WI38 (cell line): ENCODE measurements around the gene C10orf71.

Experiments used
- H3K4me3 ChIP-seq: 2 replicates; pipeline ENCODE4 v1.5.1; 2011; ENCODE audit warnings: low read depth, mild to moderate bottlenecking, control low read depth, low read length
- TF ChIP-seq, protein P1 (sequence below): IDR thresholded peaks from 2 replicates; pipeline ENCODE4 v1.5.1; 2012; ENCODE audit warnings: low read depth, mild to moderate bottlenecking, control low read depth, low read length

Gene C10orf71

DNA sequence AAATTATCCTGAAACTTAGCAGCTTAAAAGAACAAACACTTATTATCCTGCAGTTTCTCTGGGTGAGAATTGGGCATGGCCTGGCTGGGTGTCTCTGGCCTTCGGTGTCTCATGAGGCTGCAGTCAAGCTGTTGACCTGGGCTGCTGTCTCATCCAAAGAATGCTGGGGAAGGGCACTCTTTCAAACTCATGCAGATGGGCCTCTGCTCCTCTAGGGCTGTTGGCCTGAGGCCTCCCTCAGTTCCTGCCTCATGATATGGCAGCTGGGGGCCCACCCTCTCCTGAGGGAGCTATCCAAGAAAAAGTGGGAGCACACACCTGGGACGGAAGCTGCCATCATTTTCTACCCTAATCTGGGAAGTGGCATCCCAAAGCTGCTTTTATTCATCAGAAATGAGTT lies 53.4 kb downstream of the C10orf71 start:
- TF ChIP-seq, protein P1, sequence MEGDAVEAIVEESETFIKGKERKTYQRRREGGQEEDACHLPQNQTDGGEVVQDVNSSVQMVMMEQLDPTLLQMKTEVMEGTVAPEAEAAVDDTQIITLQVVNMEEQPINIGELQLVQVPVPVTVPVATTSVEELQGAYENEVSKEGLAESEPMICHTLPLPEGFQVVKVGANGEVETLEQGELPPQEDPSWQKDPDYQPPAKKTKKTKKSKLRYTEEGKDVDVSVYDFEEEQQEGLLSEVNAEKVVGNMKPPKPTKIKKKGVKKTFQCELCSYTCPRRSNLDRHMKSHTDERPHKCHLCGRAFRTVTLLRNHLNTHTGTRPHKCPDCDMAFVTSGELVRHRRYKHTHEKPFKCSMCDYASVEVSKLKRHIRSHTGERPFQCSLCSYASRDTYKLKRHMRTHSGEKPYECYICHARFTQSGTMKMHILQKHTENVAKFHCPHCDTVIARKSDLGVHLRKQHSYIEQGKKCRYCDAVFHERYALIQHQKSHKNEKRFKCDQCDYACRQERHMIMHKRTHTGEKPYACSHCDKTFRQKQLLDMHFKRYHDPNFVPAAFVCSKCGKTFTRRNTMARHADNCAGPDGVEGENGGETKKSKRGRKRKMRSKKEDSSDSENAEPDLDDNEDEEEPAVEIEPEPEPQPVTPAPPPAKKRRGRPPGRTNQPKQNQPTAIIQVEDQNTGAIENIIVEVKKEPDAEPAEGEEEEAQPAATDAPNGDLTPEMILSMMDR, result no peak
- H3K4me3 ChIP-seq, result no peak overlapping the region

DNA sequence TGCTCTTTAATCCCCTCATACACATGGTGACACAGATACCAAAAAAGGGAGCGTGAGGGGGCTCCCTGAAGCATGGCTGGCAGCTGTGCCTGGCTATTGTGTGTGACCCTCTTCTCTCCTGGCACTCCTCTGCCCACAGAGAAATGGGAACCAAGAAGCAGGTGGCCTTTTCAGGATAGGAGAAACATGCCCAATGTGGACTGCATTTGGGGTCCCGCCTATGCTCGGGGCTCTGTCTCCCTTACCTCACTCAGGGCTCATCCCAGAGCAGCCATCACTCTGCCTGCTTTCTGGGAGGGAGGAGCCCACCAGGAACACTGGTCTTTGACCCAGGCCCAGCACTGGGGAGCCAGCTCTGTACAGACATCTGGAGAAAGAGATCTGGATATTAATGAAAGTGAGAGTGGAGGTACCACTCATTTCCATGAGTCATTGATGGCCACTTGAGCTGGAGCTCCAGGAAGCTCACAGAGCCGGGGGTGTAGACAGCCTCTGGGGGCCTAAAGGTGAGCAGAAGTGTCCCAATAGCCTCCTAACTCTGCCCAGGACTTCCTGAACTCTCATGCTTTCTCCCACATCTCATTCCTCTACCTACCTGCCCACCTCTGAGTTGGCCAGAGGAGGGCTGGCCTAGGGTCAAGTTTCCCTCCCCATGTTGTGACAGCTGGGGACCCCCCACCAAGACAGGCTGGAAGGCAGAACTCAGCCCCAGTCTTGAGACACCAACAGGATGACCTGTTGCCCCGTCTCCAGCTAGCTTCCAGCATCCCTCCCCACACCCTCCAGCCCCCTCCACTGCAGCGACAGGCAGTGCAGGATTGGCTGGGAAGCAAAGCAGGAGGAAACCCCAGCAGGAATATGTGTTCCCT lies 54.3 kb downstream of the C10orf71 start:
- TF ChIP-seq, protein P1, result no peak
- no peak overlapping the region for H3K4me3 ChIP-seq

DNA sequence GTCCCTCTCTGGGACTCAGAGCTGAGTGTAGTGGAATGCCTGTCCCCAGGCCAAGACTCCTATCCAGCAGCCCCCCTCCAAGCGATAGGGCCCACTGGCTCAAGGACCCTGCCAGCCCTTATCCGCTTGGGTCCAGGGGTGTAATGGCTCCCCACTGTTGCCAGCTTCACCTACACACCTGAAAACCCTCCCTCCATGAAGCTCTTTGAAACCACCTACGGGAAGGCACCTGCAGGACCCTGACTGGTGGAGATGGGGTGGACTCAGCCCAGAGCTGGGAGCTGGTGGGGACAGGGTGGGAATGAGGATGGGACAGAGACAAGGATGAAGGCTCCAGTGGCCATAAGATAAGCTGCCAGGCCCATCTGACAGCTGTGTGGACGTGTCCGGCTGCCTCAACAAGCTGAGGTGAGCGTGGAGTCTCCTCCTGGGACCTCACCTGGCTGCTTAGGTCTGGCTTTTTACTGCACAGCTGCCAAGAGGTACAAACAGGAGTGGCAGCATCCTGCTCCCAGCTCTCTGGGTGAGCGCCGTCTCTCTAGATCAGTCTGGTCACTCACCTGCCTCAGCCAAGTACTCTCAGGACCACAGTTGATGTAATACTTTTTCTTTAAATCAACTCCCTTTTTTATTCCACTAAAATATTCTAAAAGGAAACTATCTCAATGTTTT lies 55.1 kb downstream of the C10orf71 start:
- TF ChIP-seq, protein P1, result no peak
- no peak overlapping the region for H3K4me3 ChIP-seq

DNA sequence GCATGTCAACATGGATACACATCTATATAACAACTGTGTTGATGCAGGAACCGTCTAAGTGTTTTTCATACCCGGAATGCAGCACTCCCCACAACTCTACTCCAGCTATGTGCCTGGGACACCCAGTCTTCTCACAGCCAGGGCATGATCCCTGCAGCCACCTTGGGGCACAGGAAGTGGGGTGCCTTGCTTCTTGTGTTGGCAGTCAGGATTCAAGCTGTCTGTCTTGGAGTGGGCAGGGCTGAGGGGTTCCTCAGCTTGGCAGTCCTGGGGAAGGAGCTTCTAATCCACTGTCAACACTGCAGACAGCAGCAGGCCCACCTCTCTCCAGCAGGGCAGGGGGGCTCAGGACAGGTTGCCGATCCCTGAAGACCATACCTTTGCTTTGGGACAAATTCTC lies 55.6 kb downstream of the C10orf71 start:
- H3K4me3 ChIP-seq, result no peak overlapping the region
- TF ChIP-seq, protein P1, result no peak

DNA sequence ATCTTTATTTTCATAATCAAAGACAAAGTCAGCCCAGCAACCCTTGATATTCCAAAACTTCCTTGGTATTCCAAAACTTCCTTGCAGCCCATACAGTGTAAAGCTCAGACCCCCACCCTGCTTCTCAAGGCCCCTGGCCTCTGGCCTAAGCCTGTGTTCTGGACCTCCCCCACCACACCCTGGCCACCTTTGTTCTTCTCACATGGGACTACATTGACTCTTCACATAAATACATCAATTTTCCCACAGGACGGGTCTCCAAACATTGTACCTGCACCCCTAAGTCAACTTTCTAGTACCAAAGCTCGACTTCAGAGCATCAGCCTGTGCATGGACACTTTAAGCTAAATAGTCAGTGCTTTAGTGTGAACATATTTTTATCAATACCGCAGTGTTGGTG lies 56.3 kb downstream of the C10orf71 start:
- no peak overlapping the region for H3K4me3 ChIP-seq
- TF ChIP-seq, protein P1, result no peak

DNA sequence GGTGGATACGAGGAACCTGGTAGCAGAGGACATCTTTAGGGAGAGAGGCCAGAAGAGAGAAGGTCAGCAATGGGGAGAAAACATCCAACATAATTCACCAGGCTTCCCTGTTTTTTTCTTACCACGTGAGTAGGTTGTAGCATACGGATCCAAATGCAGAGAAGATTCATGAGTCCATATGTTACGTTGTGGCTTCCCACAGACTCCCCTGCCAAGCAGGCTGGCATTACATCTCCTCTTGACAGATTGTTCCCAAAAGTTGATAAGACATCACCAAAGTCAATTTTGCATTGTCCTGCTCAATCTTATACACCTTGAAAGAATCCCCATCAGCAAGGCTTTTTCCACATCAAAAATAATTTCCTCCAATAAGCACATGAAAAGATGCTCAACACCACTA lies 57.2 kb downstream of the C10orf71 start:
- no peak overlapping the region for H3K4me3 ChIP-seq
- TF ChIP-seq, protein P1, result no peak

DNA sequence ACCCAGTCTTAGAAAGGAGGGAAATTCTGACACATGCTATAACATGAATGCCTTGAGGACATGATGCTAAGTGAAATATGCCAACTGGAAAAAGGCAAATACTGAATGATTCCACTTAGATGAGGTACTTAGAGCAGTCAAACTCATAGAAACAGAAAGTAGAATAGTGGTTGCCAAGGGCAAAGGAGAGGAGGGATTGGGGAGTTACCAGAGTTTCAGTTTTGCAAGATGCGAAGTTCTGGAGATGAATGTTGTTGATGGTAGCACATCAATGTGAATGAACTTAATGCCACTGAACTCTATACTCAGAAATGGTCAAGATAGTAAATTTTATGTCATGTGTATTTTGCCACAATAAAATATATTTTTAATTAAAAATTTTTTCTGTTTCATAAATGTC lies 58.0 kb downstream of the C10orf71 start:
- H3K4me3 ChIP-seq, result no peak overlapping the region
- TF ChIP-seq, protein P1, result no peak
